HG02763 (cell line): ENCODE data around the gene MUL1.

ENCODE experiments used
- ATAC-seq: cut with Tn5 transposase; IDR thresholded peaks from one replicate; pipeline ENCODE4 v1.9.1; 2021; ENCODE audit warnings: mild to moderate bottlenecking, moderate library complexity; ENCODE audit not compliant: unreplicated experiment

MUL1 gene

GRCh38 chr1:20486457-20487235 lies 21.3 kb downstream of the MUL1 start:
- ATAC-seq = no peak

GRCh38 chr1:20485527-20486456 lies 22.2 kb downstream of the MUL1 start, which contains the start of gene CAMK2N1:
Gene CAMK2N1, minus strand, starts transcription at chr1:20486210. Its CDS starts 831 bp downstream, at chr1:20485379.
- no peak for ATAC-seq

DNA sequence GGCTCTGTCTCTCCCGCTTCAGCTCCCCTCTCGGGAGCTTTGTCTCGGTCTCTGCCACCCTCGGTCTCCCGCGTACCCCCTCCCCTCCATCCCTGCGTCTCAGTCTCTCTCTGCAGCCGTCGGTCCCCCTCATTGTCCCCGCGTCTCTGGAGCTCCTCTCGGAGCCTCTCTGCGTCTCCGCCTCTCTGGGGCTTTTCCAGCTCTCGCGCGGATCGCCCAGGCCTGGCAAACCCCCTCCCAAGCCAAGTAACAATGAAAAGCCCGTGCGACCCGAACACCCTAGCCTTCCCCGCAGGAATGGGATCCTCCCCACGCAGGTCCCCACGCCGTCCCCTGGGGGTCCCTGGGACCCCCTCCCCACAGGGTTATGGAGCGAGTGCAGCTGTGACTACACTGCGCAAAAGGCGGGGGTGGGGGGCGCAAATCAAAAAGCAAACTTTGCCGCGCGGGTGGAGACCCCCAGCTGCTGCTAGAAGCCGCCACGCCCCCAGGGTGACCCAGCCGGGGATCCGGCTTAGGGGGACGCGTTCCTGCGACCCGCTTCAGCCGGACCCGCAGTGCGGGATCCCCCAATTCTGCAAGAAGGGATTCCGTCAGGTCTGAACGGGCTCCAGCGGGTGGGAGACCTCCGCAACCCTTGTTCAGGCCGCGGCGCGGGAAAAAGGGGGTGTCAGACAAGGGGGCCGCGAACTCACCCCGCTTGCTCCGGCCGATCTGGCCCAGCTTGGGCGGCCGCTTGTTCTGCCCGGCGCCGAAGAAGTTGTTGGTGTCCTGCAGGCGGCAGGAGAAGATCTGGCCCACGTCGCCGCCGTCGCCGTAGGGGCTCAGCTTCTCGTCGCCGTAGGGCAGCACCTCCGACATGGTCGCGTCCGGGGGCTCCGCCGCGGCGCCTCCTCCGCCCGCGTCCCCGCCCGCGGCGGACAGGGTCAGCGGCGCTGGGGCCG lies 23.2 kb downstream of the MUL1 start:
- ATAC-seq = no peak

- ATAC-seq = no peak
These were observed 24.0 kb downstream of the MUL1 start for GRCh38 chr1:20483833-20484518.

GRCh38 chr1:20483098-20483832 lies 24.7 kb downstream of the MUL1 start:
- ATAC-seq = no peak

DNA sequence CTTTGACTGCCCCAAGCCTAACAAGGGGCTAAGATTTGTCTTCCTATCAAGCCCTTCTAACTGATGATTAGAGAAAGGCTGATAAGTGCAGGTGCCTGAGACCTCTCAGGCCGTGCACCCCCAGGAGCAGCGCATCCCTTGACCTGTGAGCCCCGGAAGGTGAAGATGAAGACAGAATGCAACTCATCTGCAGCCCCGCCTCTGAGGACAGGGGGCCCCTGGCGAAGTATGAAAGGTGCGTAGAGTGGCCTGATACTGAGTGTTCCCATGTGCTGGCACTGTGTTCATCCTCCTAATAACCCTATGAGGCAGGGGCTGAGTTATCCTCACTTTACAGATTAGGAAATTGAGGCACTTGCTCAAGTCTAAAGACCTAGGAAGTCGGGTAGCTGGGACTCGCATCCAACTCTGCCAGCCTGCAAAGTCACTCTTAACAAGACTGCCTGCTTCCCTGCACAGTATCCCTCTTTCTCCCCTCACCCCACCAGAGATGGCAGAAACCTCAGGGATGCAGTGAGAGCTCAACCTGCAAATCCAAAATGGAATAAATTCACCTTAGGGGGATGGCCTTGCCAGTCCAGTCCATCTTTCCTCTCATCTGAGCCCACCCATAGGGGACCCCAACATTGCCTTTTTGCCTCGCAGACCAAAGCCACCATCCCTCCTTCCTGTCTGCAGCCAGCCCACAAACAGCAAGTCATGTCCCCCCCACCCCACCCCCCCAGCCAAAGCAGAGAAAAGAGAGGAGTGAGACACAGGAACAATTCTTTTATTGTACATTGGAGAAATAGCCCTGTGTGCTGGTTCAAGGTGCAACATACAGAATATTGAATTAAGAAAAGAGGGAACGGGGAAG lies 26.1 kb downstream of the MUL1 start:
- no peak for ATAC-seq

- no peak for ATAC-seq
These were observed 26.9 kb downstream of the MUL1 start for GRCh38 chr1:20480951-20481617.

DNA sequence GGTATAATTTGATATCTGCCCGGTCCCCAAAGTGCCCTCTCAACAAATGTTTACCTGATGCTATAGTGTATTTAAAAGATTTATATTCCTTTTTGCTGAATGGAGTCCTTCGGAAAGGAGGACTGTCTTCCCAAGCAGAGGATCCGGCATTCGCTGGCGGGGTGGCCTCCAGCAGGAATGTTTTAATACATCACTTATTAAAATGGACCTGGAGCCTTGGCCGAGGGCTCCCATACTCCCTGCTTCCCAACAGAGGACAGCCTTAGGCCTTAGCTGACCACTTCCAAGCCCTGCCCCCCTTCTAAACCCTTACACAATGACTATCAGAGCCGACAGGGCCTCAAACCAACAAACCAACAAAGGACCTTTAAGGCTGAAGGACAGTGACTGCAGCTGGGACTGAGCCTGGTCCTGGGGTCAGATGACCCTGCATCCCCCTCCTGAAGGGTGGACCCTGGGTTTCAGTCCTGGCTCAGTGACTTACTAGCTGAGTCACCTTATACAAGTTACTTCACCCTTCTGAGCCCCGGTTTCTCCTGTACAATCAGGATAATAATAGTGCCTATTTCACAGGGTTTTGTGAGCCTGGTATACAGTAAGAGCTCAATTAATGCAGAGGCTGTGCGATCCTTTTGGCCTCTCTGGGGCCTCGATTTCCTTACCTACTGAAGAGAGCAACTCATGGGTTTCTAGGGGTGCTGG lies 27.6 kb downstream of the MUL1 start:
- no peak for ATAC-seq

GRCh38 chr1:20479840-20480239 lies 28.1 kb downstream of the MUL1 start:
- ATAC-seq = no peak

GRCh38 chr1:20478057-20478635 lies 29.8 kb downstream of the MUL1 start:
- ATAC-seq = no peak

GRCh38 chr1:20477348-20478056 lies 30.4 kb downstream of the MUL1 start:
- no peak for ATAC-seq

- ATAC-seq = no peak
These were observed 31.5 kb downstream of the MUL1 start for GRCh38 chr1:20476265-20477038.

GRCh38 chr1:20474996-20475395 lies 33.0 kb downstream of the MUL1 start:
- no peak for ATAC-seq

- ATAC-seq = no peak
These were observed 33.5 kb downstream of the MUL1 start for GRCh38 chr1:20474333-20474975.

GRCh38 chr1:20473894-20474293 lies 34.1 kb downstream of the MUL1 start:
- ATAC-seq = no peak
